Smooth muscle cell (in vitro differentiated cells): Measurements from ENCODE around the gene MEGF8. TPM values are rescaled to one million over a fixed set of nuclear protein-coding genes. Genes with fewer than 3 reads are reported as not detected.

Experiments
- DNase-seq: peaks from one replicate; lab custom pipeline; 2025; ENCODE audit not compliant: unreplicated experiment; lab: John Stamatoyannopoulos, UW
- H2AFZ ChIP-seq: fragments of 200-600 bp; sonication (generic); 2 replicates; pipeline ENCODE4 v1.6.0; 2016; ENCODE audit warnings: antibody characterized with exemption, low read depth, mild to moderate bottlenecking
- H3F3A ChIP-seq: fragments of 200-600 bp; sonication (generic); 2 replicates; pipeline ENCODE4 v1.6.0; 2017; ENCODE audit warnings: antibody characterized with exemption, low read depth
- H3K27ac ChIP-seq: fragments of 200-600 bp; sonication (generic); 2 replicates; pipeline ENCODE4 v1.5.1; 2016; ENCODE audit warnings: low read depth, mild to moderate bottlenecking
- H3K27me3 ChIP-seq: fragments of 200-600 bp; sonication (generic); 2 replicates; pipeline ENCODE4 v1.6.1; 2016; ENCODE audit warnings: low read depth, mild to moderate bottlenecking
- H3K36me3 ChIP-seq: fragments of 200-600 bp; sonication (generic); 2 replicates; pipeline ENCODE4 v1.5.1; 2016; ENCODE audit warnings: low read depth
- H3K4me1 ChIP-seq: fragments of 200-600 bp; sonication (generic); 2 replicates; pipeline ENCODE4 v1.5.1; 2016; ENCODE audit warnings: low read depth
- H3K4me2 ChIP-seq: fragments of 200-600 bp; sonication (generic); 2 replicates; pipeline ENCODE4 v1.6.0; 2016; ENCODE audit warnings: mild to moderate bottlenecking
- H3K4me3 ChIP-seq: fragments of 200-600 bp; sonication (generic); 2 replicates; pipeline ENCODE4 v1.5.1; 2016; ENCODE audit warnings: mild to moderate bottlenecking
- H3K79me2 ChIP-seq: fragments of 200-600 bp; sonication (generic); 2 replicates; pipeline ENCODE4 v1.6.0; 2016; ENCODE audit warnings: low read depth, mild to moderate bottlenecking
- H3K9ac ChIP-seq: fragments of 200-600 bp; sonication (generic); 2 replicates; pipeline ENCODE4 v1.6.0; 2016; ENCODE audit warnings: low read depth
- H3K9me3 ChIP-seq: fragments of 200-600 bp; sonication (generic); replicated peaks from 2 replicates; pipeline ENCODE4 v1.5.1; 2016; ENCODE audit warnings: low read depth
- H4K20me1 ChIP-seq: fragments of 200-600 bp; sonication (generic); 2 replicates; pipeline ENCODE4 v1.6.0; 2016; ENCODE audit warnings: low read depth
- CTCF ChIP-seq: fragments of 200-600 bp; sonication (generic); IDR thresholded peaks from 2 replicates; pipeline ENCODE4 v1.5.1; 2017; ENCODE audit warnings: borderline replicate concordance, mild to moderate bottlenecking, antibody characterized with exemption; ENCODE audit not compliant: insufficient read depth, poor library complexity, severe bottlenecking
- WGBS: methylation state at CpG from one replicate; pipeline ENCODE4 v1.1.7; 2016; ENCODE audit warnings: low lambda C conversion rate; 5-methylcytosine and 5-hydroxymethylcytosine counted together
- polyA plus RNA-seq: library from polyadenylated mRNA; unstranded; fragments of >200 nt; fragmentation: Nextera tagmentation; extraction: Ambion mirVana; gene quantifications from 2 replicates; pipeline ENCODE4 v1.2.1, GENCODE V29; 2016
- total RNA-seq: library from RNA; depleted of rRNA; stranded (reverse); fragments of >200 nt; gene quantifications from 2 replicates; pipeline ENCODE4 v1.2.3, GENCODE V29; 2014

MEGF8 gene
- total and polyA plus RNA-seq, 2 experiments from 2014 or later: 8.2 to 16.4 TPM

- Histone ChIP-seq H3K9me3 (no peaks in the 10 kb centered on the region), H3K27ac (no peak within 1 kb of the TSS), H3K79me2 (no peaks in the 10 kb centered on the region), H3K9ac (no peak within 1 kb of the TSS), H3K4me2 (peak within 1 kb of the TSS; percentile 89), H3F3A (peaks cover under 1% of the 10 kb centered on the region), H4K20me1 (peaks cover 6% of the 10 kb centered on the region), H3K4me3 (peak within 1 kb of the TSS; percentile 66), H3K4me1 (peaks cover 13% of the 10 kb centered on the region), H3K27me3 (no peaks in the 10 kb centered on the region), H2AFZ (no peak within 1 kb of the TSS), H3K36me3 (no peaks in the 10 kb centered on the region)
- DNase-seq: no peak
- WGBS: 8% methylated on average over 21 of the region's 21 CpGs
- TF ChIP-seq CTCF: no peak
Observed at GRCh38 chr19:42301646-42302203, 23.7 kb upstream of the MEGF8 start, which contains the start of gene PRR19. Gene PRR19 (plus strand): TSS chr19:42302132. CDS start chr19:42309585, 7,453 bp downstream.

GRCh38 chr19:42303101-42303464 is 22.4 kb upstream of the MEGF8 start:
- Histone ChIP-seq H2AFZ (no peak overlapping the region), H3K4me3 (peak overlapping the region; percentile 66), H3K79me2 (no peaks in the 10 kb centered on the region), H3K4me1 (peaks cover 13% of the 10 kb centered on the region), H3K9ac (no peak overlapping the region), H3K27ac (no peak overlapping the region), H3K9me3 (no peaks in the 10 kb centered on the region), H3K27me3 (no peaks in the 10 kb centered on the region), H4K20me1 (peaks cover 6% of the 10 kb centered on the region), H3K4me2 (peak overlapping the region; percentile 89), H3K36me3 (no peaks in the 10 kb centered on the region), H3F3A (no peaks in the 10 kb centered on the region)
- no peak for DNase-seq
- 82% methylated on average over 11 of the region's 11 CpGs for WGBS
- no peak for TF ChIP-seq CTCF

GRCh38 chr19:42303876-42304275 is 21.6 kb upstream of the MEGF8 start:
- Histone ChIP-seq H3F3A (no peaks in the 10 kb centered on the region), H3K9ac (no peak overlapping the region), H3K4me2 (no peak overlapping the region), H3K27me3 (no peaks in the 10 kb centered on the region), H3K9me3 (no peaks in the 10 kb centered on the region), H3K4me1 (peaks cover 13% of the 10 kb centered on the region), H3K36me3 (no peaks in the 10 kb centered on the region), H3K27ac (no peak overlapping the region), H2AFZ (no peak overlapping the region), H4K20me1 (peaks cover 6% of the 10 kb centered on the region), H3K4me3 (no peak overlapping the region), H3K79me2 (no peaks in the 10 kb centered on the region)
- TF ChIP-seq CTCF: no peak
- 96% methylated on average over 8 of the region's 8 CpGs for WGBS
- DNase-seq: no peak

- Histone ChIP-seq H3K4me2 (no peak overlapping the region), H3K4me3 (no peak overlapping the region), H3K4me1 (peaks cover 7% of the 10 kb centered on the region), H3K27me3 (no peaks in the 10 kb centered on the region), H3K36me3 (no peaks in the 10 kb centered on the region), H3K79me2 (no peaks in the 10 kb centered on the region), H4K20me1 (peaks cover under 1% of the 10 kb centered on the region), H3K9ac (no peak overlapping the region), H3F3A (no peaks in the 10 kb centered on the region), H2AFZ (no peak overlapping the region), H3K27ac (no peak overlapping the region), H3K9me3 (no peaks in the 10 kb centered on the region)
- DNase-seq: no peak
- no peak for TF ChIP-seq CTCF
- 93% methylated on average over 22 of the region's 22 CpGs for WGBS
Observed at GRCh38 chr19:42306646-42307045, 18.8 kb upstream of the MEGF8 start.
